Cerebellar nuclear complex (tissue), 1 donor: ENCODE results near the gene CDC42BPG.

ENCODE experiments used
- DNase-seq, 2 experiments: peaks; one replicate each; lab custom pipeline; 2025; lab: John Stamatoyannopoulos, UW

The CDC42BPG gene

DNA sequence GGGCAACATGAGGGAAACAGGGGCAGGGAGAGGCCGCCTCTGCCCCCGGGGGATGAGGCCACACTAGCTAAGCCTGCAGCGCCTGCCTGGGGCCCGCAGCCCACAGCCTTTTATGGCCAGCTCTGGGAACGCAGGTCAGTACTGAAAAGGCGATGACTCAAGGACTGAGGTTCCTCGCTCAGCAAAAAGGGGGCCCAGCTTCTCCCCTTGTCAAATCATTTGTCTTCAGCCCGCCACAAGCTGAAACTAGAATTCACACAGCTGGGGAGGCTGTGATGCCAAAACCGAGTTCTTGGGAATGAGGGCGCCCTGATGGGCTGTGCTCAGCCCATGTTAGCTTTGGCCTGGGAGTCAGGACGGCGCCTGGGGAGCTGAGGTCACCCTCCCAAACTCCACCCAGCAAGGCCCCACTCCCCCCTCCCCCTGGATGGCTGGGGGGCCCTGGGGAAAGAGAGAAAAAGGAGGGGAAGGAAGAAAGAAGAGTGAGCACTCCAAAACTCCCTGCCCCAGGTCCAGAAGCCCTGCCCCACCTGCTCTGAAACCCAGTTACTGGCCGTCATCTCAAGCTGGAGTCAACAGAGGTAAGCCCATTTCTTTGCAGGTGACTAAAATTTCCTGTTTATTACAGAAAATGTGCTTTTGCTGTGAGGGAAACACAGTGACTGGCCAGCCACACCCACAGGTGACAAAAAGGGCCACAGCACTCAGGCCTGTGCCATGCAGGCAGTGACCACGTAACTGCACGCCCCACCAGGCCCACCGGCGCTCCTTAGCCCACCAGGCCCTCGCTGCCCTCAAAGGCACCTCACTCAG is 20.2 kb upstream of the CDC42BPG start:
- no peak for DNase-seq

DNA sequence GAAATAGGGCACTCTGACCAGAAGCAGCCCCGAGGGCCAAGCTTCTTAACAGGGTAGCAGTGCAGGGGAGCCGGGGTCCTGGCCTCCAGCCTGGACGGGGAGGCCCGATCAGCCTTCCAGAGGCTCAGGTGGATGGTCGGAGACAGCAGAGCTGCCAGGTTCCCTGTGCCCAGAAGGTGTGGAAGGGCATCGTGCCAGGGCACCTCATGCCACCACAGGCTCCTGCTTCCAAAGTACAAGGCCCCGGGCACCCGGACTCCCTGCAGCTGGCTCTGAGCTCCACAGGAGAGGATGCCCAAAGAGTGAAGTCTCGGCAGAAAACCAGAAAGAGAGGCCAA is 19.7 kb upstream of the CDC42BPG start:
- no peak for DNase-seq

GRCh38 chr11:64863391-64864060 is 19.1 kb upstream of the CDC42BPG start:
- no peak for DNase-seq

- DNase-seq = no peak
These were observed 18.5 kb upstream of the CDC42BPG start for GRCh38 chr11:64862987-64863390.

DNA sequence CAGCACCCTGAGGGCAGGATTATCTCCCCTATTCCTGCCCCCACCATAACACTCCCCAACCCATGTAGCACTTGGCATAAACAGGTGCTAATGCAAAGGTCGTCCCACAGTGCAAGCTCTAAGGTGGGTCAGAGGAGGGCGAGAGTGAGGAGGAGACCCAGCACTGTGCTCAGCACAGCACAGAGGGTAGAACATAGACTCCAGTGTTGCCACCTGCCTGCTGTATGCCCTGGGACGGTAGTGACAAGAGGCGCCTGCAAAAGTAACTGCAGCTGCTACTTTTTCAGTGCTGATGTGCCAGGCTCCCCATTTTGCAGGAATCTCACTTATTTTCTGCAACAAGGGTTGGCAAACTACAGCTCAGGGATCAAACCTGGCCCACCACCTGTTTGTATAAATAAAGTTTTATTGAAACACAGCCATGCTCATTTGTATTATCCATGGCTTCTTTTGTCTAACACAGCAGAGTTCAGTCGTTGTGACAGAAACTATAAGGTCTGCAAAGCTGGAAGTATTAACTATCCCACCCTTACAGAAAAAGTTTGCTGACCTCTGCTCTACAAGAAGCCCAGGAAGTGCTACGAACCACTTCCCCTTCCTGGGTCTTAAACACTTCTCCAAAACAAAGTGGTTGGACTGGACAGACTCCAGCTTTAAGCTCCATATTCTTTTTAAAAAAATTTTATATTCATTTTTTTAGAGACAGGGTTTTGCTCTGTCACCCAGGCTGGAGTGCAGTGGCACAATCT is 16.9 kb upstream of the CDC42BPG start:
- no peak for DNase-seq

GRCh38 chr11:64859542-64860414 is 15.3 kb upstream of the CDC42BPG start:
- DNase-seq = no peak

DNA sequence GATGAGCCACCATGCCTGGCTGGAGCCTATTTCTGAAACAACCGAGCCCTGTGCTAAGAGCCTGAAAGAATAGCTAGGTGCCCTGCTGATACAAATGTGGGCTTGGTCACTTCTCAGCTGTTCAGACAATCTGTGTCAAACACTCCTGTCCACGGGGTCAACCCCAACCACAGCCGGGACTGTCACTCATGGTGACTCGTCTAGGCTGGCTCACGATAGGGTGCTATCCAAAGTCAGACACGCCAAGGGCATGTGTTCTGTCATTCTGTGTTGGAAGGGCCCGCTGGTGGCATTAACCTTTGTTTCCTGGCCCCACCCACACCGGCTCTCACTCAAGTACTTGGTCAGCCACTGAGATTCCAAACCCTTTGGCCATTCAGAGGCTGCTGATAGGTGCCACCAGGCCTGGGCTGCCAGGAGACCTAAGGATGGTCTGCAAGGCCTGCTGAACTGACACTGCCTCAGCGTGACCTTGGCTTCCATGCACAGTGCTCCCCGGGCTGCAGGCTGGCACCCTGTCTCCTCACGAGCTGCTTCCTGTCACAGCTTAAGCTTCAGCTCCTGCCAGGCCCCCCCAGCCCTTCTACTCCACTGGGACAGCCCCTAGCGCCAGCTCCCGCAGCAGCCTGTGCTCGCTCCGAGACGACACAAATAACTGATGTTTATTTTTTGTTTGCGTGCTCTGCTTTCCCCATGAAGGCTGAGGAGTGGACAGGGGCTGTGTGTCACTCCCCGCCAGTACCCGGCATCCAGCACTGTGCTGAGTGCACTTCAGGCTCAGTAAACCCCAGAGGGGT is 14.2 kb upstream of the CDC42BPG start:
- DNase-seq = no peak

- DNase-seq = no peak
These were observed 13.0 kb upstream of the CDC42BPG start for GRCh38 chr11:64857485-64857884.

DNA sequence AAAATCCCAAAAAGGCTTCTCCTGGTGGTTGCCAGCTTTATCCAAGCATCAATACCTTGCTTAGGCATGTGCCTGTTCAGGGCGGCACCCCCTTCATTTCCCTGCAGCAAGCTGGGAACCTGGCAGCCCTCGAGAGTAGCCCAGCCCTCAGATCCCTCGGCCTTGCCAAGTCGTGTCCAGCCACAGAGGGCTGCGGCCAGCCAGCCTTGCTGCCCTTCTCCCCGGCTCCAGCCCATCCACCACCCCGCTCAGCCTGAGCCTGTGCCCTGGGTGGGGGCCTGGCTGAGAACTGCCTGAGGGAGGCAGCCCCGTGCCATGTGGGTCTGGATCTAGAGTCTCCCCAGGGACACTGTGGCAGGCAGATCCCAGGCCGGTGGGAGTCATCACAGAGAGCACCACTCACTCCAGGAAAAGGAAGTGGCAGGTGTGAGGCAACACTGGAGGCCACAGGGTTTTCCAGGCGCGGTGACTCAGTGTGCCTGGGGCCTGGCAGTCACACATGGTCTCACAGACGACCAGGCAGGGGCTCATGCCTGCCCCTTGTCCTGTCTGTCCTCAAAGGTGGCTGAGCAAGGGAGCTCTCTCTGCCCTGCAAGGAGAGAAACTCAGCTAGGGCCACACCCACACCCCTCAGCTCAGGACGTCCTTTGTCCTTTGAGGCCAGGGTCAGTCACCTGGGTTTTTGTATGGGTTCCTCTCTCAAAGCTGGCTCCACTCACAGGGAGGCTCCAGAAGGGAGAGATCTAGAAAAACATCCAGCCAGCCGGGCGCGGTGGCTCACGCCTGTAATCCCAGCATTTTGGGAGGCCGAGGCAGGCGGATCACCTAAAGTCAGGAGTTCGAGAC is 12.2 kb upstream of the CDC42BPG start:
- peak in 1 of 2 experiments; percentile 68 for DNase-seq

- no peak for DNase-seq
These were observed 11.3 kb upstream of the CDC42BPG start for GRCh38 chr11:64855596-64856304.

DNA sequence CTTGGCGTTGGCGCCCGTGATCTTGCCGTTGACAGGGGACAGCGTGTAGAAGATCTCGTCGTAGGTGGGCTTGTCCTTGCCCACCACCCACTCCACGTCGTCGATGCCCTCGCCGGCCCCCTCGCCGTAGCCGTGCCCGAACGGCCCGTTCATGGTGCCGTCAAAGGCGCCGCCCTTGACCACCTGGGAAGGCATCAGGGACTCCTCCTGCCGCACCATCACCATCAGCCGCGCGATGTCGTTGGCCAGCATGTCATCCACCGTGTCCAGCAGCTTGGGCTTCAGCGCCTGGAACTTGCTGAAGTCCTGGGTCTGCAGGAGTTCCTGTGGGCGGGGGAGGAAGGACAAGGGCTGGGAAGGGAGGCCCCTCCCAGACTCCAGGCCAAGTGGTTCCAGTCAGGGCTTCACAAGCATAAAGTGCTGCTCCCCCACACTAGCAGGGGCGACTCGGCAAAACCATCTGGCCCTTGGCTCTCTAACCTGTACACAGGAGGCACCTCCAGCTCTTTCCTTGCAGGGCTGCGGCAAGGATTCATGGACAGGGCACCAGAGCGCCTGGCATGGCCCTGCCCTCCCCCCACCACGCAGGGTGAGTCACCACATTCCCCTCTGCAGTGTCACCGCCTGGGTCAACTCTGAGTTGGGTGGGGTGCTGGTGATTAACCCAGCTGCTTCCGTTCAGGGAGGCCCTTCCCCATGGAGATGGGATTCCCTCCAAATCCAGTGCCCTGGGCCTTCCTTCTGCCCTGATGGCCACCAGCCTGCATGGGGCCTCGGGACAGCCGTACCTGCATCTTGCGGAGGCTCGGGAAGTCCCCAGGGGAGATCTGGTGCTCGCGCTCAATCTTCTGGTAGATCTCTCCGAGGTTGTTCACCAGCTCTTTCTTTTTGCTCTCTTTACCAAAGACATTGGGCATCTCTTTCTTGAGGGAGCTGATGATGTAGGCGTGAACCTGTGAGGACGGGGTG is 10.4 kb upstream of the CDC42BPG start:
- DNase-seq = peak in 1 of 2 experiments; percentile 62

GRCh38 chr11:64854157-64854533 is 9.7 kb upstream of the CDC42BPG start:
- no peak for DNase-seq

- no peak for DNase-seq
These were observed 9.3 kb upstream of the CDC42BPG start for GRCh38 chr11:64853709-64854108.

DNA sequence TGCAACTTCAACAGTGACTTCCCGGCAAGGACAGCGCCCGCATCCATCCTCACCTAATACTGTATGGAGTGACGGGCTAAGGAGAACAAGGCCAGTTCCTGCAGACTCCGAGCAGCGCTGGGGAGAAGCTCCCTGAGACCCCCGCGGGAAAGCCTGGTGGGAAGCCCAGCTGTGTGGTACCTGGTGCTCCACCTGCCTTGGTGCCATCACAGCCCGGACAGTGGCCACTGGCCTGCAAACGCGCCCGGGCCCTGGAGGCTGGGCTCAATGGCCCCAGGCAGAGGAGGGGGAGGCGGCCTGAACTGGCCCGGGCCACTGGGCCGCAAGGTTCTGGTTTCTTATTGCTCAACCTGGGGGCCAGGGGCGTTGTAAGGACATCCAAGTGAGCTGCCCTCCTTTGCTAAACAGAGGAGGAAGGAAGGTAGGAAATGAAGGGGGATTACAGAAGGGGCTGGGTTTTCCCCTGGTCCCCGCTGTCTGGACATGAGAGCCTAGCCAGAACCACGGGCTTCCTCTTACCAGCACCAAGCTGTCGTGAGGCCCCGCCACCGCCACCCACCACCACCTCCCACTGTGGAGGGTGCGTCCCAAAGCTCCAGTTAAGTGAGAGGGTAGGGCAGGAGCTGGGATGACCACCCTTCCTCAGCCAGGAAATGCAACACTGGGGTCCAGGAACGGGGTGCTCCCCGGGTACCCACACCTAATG is 8.5 kb upstream of the CDC42BPG start:
- DNase-seq = no peak

- peak in 1 of 2 experiments; percentile 28 for DNase-seq
These were observed 7.4 kb upstream of the CDC42BPG start for GRCh38 chr11:64851831-64852351.

- DNase-seq = no peak
These were observed 6.6 kb upstream of the CDC42BPG start for GRCh38 chr11:64850979-64851567.
